GM23248 (cell line): Measurements from ENCODE around the gene ZNF267. TPM values are rescaled to one million over a fixed set of nuclear protein-coding genes. Genes with fewer than 3 reads are reported as not detected.
"Not testable (repeated sequence)": the region's sequence is repeated elsewhere in the genome, so short reads cannot be mapped to it uniquely, and the experiment has no call there.

ENCODE experiments used
- DNase-seq: peaks from one replicate; pipeline ENCODE4 v3.0.0-alpha.2; 2015
- H2AFZ ChIP-seq: fragments of 200-600 bp; sonication (generic); 2 replicates; pipeline ENCODE4 v1.6.1; 2016; ENCODE audit warnings: antibody characterized with exemption
- H3F3A ChIP-seq: fragments of 200-600 bp; sonication (generic); 2 replicates; pipeline ENCODE4 v1.6.1; 2016; ENCODE audit warnings: mild to moderate bottlenecking, antibody characterized with exemption, mixed run types; ENCODE audit not compliant: insufficient read depth
- H3K27ac ChIP-seq: fragments of 200-600 bp; sonication (generic); 2 replicates; pipeline ENCODE4 v1.5.1; 2016; ENCODE audit warnings: mild to moderate bottlenecking
- H3K27me3 ChIP-seq: fragments of 200-600 bp; sonication (generic); replicated peaks from 2 replicates; pipeline ENCODE4 v1.6.1; 2016; ENCODE audit warnings: mild to moderate bottlenecking; ENCODE audit not compliant: insufficient read depth
- H3K36me3 ChIP-seq: fragments of 200-600 bp; sonication (generic); 2 replicates; pipeline ENCODE4 v1.6.1; 2016; ENCODE audit warnings: low read depth, mild to moderate bottlenecking
- H3K4me1 ChIP-seq: fragments of 200-600 bp; sonication (generic); 2 replicates; pipeline ENCODE4 v1.6.1; 2016; ENCODE audit warnings: mild to moderate bottlenecking; ENCODE audit not compliant: insufficient read depth
- H3K4me2 ChIP-seq: fragments of 200-600 bp; sonication (generic); one replicate; pipeline ENCODE4 v1.6.1; 2016; ENCODE audit warnings: mild to moderate bottlenecking; ENCODE audit not compliant: unreplicated experiment
- H3K4me3 ChIP-seq: fragments of 200-600 bp; sonication (generic); 2 replicates; pipeline ENCODE4 v1.5.1; 2016; ENCODE audit warnings: mild to moderate bottlenecking
- H3K79me2 ChIP-seq: fragments of 200-600 bp; sonication (generic); 2 replicates; pipeline ENCODE4 v1.6.1; 2016; ENCODE audit warnings: mild to moderate bottlenecking; ENCODE audit not compliant: insufficient read depth
- H3K9ac ChIP-seq: fragments of 200-600 bp; sonication (generic); 2 replicates; pipeline ENCODE4 v1.6.1; 2016; ENCODE audit warnings: mild to moderate bottlenecking
- H3K9me2 ChIP-seq: fragments of 200-600 bp; sonication (generic); 2 replicates; pipeline ENCODE4 v1.6.1; 2016; ENCODE audit warnings: mixed run types, mild to moderate bottlenecking, moderate library complexity; ENCODE audit not compliant: insufficient read depth
- H3K9me3 ChIP-seq: fragments of 200-600 bp; sonication (generic); one replicate; pipeline ENCODE4 v1.6.1; 2017; ENCODE audit warnings: low read depth
- H4K20me1 ChIP-seq: fragments of 200-600 bp; sonication (generic); 2 replicates; pipeline ENCODE4 v1.6.0; 2016; ENCODE audit not compliant: insufficient read depth
- WGBS, 2 experiments: methylation state at CpG; one replicate each; pipeline ENCODE4 v1.1.6; 2015 to 2017; ENCODE audit warnings: low lambda C conversion rate in 2 of 2, low coverage in 1 of 2; ENCODE audit errors: missing lambda C conversion rate in 2 of 2; 5-methylcytosine and 5-hydroxymethylcytosine counted together
- in situ Hi-C: fragments of 300-500 bp; cut with MboI; formaldehyde crosslinking; loops from 2 replicates; pipeline ENCODE4 v1.15.0; 2020
- polyA plus RNA-seq: library from polyadenylated mRNA; unstranded; fragments of >200 nt; fragmentation: Nextera tagmentation; extraction: Ambion mirVana; gene quantifications from 2 replicates; pipeline ENCODE4 v1.2.1, GENCODE V29; 2016
- small RNA-seq: library from RNA; depleted of rRNA; stranded (forward); fragments of <200 nt; gene quantifications from one replicate; pipeline ENCODE3, GENCODE V24; 2014; ENCODE audit warnings: low read depth, low replicate concordance
- total RNA-seq: library from RNA; depleted of rRNA; stranded (reverse); fragments of >200 nt; shearing (Covaris generic); gene quantifications from 2 replicates; pipeline ENCODE4 v1.2.3, GENCODE V29; 2014

Gene ZNF267
- total and polyA plus RNA-seq, 2 experiments from 2014 or later: 3.5 to 6.6 TPM

- H3K4me1 ChIP-seq, H3K4me3 ChIP-seq, H3K36me3 ChIP-seq, H3K27me3 ChIP-seq, H3K9me3 ChIP-seq, H3K79me2 ChIP-seq, in situ Hi-C loops, H3F3A ChIP-seq, H3K9ac ChIP-seq, H4K20me1 ChIP-seq, H3K27ac ChIP-seq, H2AFZ ChIP-seq, DNase-seq, H3K4me2 ChIP-seq, H3K9me2 ChIP-seq: not testable (repeated sequence)
- 34% methylated on average over 5 of the region's 8 CpGs; no CpG with 5 or more reads in 1 of the 2 experiments for WGBS, 2 experiments
These were observed 82.6 kb downstream of the ZNF267 start for GRCh38 chr16:31956221-31956620.

- DNase-seq, H3F3A ChIP-seq, H3K9me2 ChIP-seq, H2AFZ ChIP-seq, H3K4me2 ChIP-seq, H3K9ac ChIP-seq, in situ Hi-C loops, H3K4me1 ChIP-seq, H3K27ac ChIP-seq, H3K27me3 ChIP-seq, H3K9me3 ChIP-seq, H4K20me1 ChIP-seq, H3K4me3 ChIP-seq, H3K36me3 ChIP-seq, H3K79me2 ChIP-seq: not testable (repeated sequence)
- WGBS, 2 experiments: 40 to 49% methylated on average over 6 to 22 of the region's 22 CpGs
These were observed 86.7 kb downstream of the ZNF267 start for GRCh38 chr16:31960186-31960910.

Small RNAs within 50 kb of the gene (small RNA-seq; reads per million reads assigned to genes)
- not detected for gene AC034105.2
- not detected for gene AC034105.4
